H1 (cell line): ENCODE results near the gene ZNF397. TPM values are rescaled to one million over a fixed set of nuclear protein-coding genes. Genes with fewer than 3 reads are reported as not detected.

Source experiments
- NANOG ChIP-seq: IDR thresholded peaks from 2 replicates; pipeline ENCODE4 v1.6.1; 2011; ENCODE audit warnings: low read length, low read depth, mild to moderate bottlenecking, inconsistent platforms; ENCODE audit not compliant: insufficient read depth, poor library complexity, severe bottlenecking
- TBP ChIP-seq: IDR thresholded peaks from 2 replicates; pipeline ENCODE4 v1.6.1; 2011; ENCODE audit warnings: low read depth, low read length, improper control_type of control experiment
- polyA plus RNA-seq, 7 experiments: library from polyadenylated mRNA; depleted of rRNA in 3 of 7; stranded (reverse) in 5 of 7; unstranded in 2 of 7; fragments of >200 nt in 5 of 7; fragments of 200-250 nt in 2 of 7; gene quantifications; 1 replicate in 5 of 7; 2 replicates in 1 of 7; 4 replicates in 1 of 7; pipeline versions ENCODE4 v1.2.1 to v1.2.3, GENCODE V29; 2011 to 2013; ENCODE audit warnings: missing spikeins in 2 of 7, mixed read lengths in 2 of 7
- total RNA-seq: library from RNA; stranded (reverse); fragmentation: NEBNext Ultra II Directional; extraction: Animal tissue kit (Norgen Biotek cat#: 25700); gene quantifications from 2 replicates; pipeline ENCODE4 v1.2.1, GENCODE V29; 2021

Gene ZNF397
- total and polyA plus RNA-seq, 2 of the 8 experiments (the other 6 are each of a cell fraction or from before 2014, with no cell fraction given): 9.8 to 39.5 TPM

DNA sequence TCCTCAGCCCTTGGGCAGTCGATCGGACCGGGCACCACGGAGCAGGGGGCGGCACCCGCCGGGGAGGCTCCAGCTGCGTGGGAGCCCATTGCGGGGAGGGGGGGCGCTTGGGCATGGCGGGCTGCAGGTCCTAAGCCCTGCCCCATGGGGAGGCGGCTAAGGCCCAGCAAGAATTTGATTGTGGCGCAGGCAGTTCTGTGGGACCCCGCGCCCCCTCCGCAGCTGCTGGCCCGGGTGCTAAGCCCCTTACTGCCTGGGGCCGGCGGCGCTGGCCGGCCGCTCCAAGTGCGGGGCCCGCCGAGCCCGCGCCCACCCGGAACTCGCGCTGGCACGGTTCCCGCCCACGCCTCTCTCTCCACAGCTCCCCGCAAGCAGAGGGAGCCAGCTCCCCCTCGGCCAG is 30.8 kb downstream of the ZNF397 start (continued):
- TF ChIP-seq NANOG (no peak), TBP (no peak)
